Upper lobe of right lung (tissue), 1 donor: Measurements from ENCODE around the gene ZNF616. TPM values are rescaled to one million over a fixed set of nuclear protein-coding genes. Genes with fewer than 3 reads are reported as not detected.

Experiments
- ATAC-seq: fragments of 200-7000 bp; cut with Tn5 transposase; one replicate; pipeline ENCODE4 v1.9.1; 2020; ENCODE audit warnings: mild to moderate bottlenecking, moderate library complexity
- DNase-seq: peaks from one replicate; pipeline ENCODE4 v3.0.0-alpha.2; 2020
- H3K27ac ChIP-seq: fragments of 200-600 bp; one replicate; pipeline ENCODE4 v1.8.0; 2022
- H3K27me3 ChIP-seq: fragments of 200-600 bp; one replicate; pipeline ENCODE4 v1.8.0; 2022; ENCODE audit warnings: mild to moderate bottlenecking
- H3K36me3 ChIP-seq: fragments of 200-600 bp; one replicate; pipeline ENCODE4 v1.8.0; 2022
- H3K4me1 ChIP-seq: fragments of 200-600 bp; one replicate; pipeline ENCODE4 v1.8.0; 2022
- H3K4me3 ChIP-seq: fragments of 200-600 bp; one replicate; pipeline ENCODE4 v1.8.0; 2022; ENCODE audit warnings: mild to moderate bottlenecking
- H3K9me3 ChIP-seq: fragments of 200-600 bp; one replicate; pipeline ENCODE4 v1.8.0; 2022
- CTCF ChIP-seq: fragments of 200-600 bp; IDR thresholded peaks from one replicate; pipeline ENCODE4 v1.8.0; 2022; ENCODE audit warnings: antibody characterized with exemption
- intact Hi-C: fragments of 100-400 bp; cut with DNase I; formaldehyde crosslinking; loops from one replicate; pipeline ENCODE4 v1.11.0; 2022
- total RNA-seq: library from RNA; stranded (reverse); fragmentation: NEBNext Ultra II Directional; extraction: Animal tissue kit (Norgen Biotek cat#: 25700); gene quantifications from one replicate; pipeline ENCODE4 v1.2.1, GENCODE V29; 2021
- donor health status: DM: no; HTN: yes; CAD: no; lungs with severe emphysema.

The ZNF616 gene
- total RNA-seq, 1 donor from 2014 or later, result 9.5 TPM

- Histone ChIP-seq H3K4me1 (peaks cover 10% of the 10 kb centered on the region), H3K27ac (peak within 1 kb of the TSS; percentile 87), H3K36me3 (peaks cover 15% of the 10 kb centered on the region), H3K4me3 (peak within 1 kb of the TSS; percentile 74), H3K9me3 (no peaks in the 10 kb centered on the region), H3K27me3 (no peaks in the 10 kb centered on the region)
- DNase-seq, result peak; percentile 96
- peak; percentile 99 for ATAC-seq
- TF ChIP-seq CTCF, result no peak
- intact Hi-C loops, result no loop called here
Observed at GRCh38 chr19:52171321-52172169, 31.8 kb upstream of the ZNF616 start, which contains the start of gene ZNF836. TSS of gene ZNF836 (minus strand) at chr19:52171621. CDS start at chr19:52168072, 3,549 bp downstream.

GRCh38 chr19:52170863-52171320 is 31.2 kb upstream of the ZNF616 start:
- peak; percentile 29 for ATAC-seq
- Histone ChIP-seq H3K4me3 (peak overlapping the region; percentile 74), H3K4me1 (peaks cover 10% of the 10 kb centered on the region), H3K36me3 (peaks cover 21% of the 10 kb centered on the region), H3K9me3 (no peaks in the 10 kb centered on the region), H3K27ac (peak overlapping the region; percentile 87), H3K27me3 (no peaks in the 10 kb centered on the region)
- DNase-seq, result peak; percentile 69
- intact Hi-C loops, result no loop called here
- no peak for TF ChIP-seq CTCF

DNA sequence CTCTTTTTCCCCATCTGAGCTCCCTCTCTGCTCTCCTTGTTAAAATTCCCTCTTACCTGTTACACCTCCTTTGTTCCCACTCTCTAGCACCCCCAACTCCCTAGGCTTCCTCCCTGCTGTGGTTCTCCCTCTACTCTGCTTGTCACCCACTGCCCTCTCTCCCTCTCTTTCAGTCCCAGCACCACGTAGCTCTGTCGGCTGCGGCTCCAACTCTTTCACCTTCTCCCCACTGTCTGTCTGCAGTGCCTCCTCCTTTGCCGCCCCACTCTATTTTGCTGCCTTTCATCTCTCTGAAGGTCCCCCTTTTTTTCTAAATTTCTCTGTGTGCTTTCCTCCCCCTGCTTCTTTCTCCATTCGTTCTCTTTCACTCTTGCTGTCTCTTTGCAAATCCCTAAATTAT is 30.6 kb upstream of the ZNF616 start:
- Histone ChIP-seq H3K4me3 (peak overlapping the region; percentile 74), H3K27me3 (no peaks in the 10 kb centered on the region), H3K36me3 (peaks cover 25% of the 10 kb centered on the region), H3K27ac (peak overlapping the region; percentile 87), H3K9me3 (no peaks in the 10 kb centered on the region), H3K4me1 (peaks cover 10% of the 10 kb centered on the region)
- no peak for DNase-seq
- peak; percentile 12 for ATAC-seq
- intact Hi-C loops, result no loop called here
- TF ChIP-seq CTCF, result no peak

GRCh38 chr19:52155596-52156359 is 16.0 kb upstream of the ZNF616 start:
- ATAC-seq (no peak), DNase-seq (no peak)
- Histone ChIP-seq H3K4me3 (no peak overlapping the region), H3K27ac (no peak overlapping the region), H3K27me3 (no peaks in the 10 kb centered on the region), H3K4me1 (no peaks in the 10 kb centered on the region), H3K36me3 (peaks cover 16% of the 10 kb centered on the region), H3K9me3 (peaks cover 59% of the 10 kb centered on the region)
- TF ChIP-seq CTCF, result no peak
- intact Hi-C loops, result no loop called here

- no peak for TF ChIP-seq CTCF
- Histone ChIP-seq H3K36me3 (no peaks in the 10 kb centered on the region), H3K4me1 (no peaks in the 10 kb centered on the region), H3K9me3 (peaks cover 8% of the 10 kb centered on the region), H3K4me3 (no peak overlapping the region), H3K27ac (no peak overlapping the region), H3K27me3 (no peaks in the 10 kb centered on the region)
- ATAC-seq, result no peak
- no peak for DNase-seq
- intact Hi-C loops, result no loop called here
Observed at GRCh38 chr19:52148256-52148655, 8.5 kb upstream of the ZNF616 start.
